Liver (tissue), 9 donors: ENCODE data around the gene MADD. TPM values are rescaled to one million over a fixed set of nuclear protein-coding genes. Genes with fewer than 3 reads are reported as not detected.

Source experiments
- DNase-seq: peaks from one replicate; pipeline ENCODE4 v3.0.0-alpha.2; 2017; ENCODE audit warnings: low spot score
- H3K27ac ChIP-seq, 2 donors: one replicate each; pipeline ENCODE4 v1.7.0; 2013; ENCODE audit warnings: inconsistent platforms in 2 of 2, low read length in 2 of 2, control low read depth in 1 of 2, low read depth in 1 of 2, mild to moderate bottlenecking in 1 of 2
- H3K27me3 ChIP-seq, 4 donors: one replicate each; pipeline versions ENCODE4 v1.6.1 to v1.7.0; 2013; ENCODE audit warnings: low read length in 3 of 4, inconsistent platforms in 1 of 4, mild to moderate bottlenecking in 1 of 4, moderate library complexity in 1 of 4; ENCODE audit not compliant: control insufficient read depth in 4 of 4, insufficient read depth in 4 of 4
- H3K36me3 ChIP-seq, 4 donors: one replicate each; pipeline versions ENCODE4 v1.6.1 to v1.7.0; 2013; ENCODE audit warnings: low read length in 3 of 4, mild to moderate bottlenecking in 3 of 4, low read depth in 1 of 4, moderate library complexity in 1 of 4; ENCODE audit not compliant: control insufficient read depth in 4 of 4, insufficient read depth in 3 of 4
- H3K4me1 ChIP-seq, 4 donors: one replicate each; pipeline versions ENCODE4 v1.6.1 to v1.7.0; 2013; ENCODE audit warnings: low read length in 3 of 4, mild to moderate bottlenecking in 3 of 4, moderate library complexity in 1 of 4; ENCODE audit not compliant: control insufficient read depth in 4 of 4, insufficient read depth in 4 of 4
- H3K4me3 ChIP-seq, 3 donors: one replicate each; pipeline versions ENCODE4 v1.6.1 to v1.7.0; 2013; ENCODE audit warnings: low read length in 3 of 3, control low read depth in 1 of 3, low read depth in 1 of 3, mild to moderate bottlenecking in 1 of 3
- H3K9ac ChIP-seq, 2 donors: one replicate each; pipeline ENCODE4 v1.7.0; 2013; ENCODE audit warnings: low read length in 2 of 2, mild to moderate bottlenecking in 2 of 2, moderate library complexity in 2 of 2, control low read depth in 1 of 2, low read depth in 1 of 2
- H3K9me3 ChIP-seq, 4 donors: one replicate each; pipeline versions ENCODE4 v1.6.1 to v1.7.0; 2013; ENCODE audit warnings: low read length in 3 of 4; ENCODE audit not compliant: control insufficient read depth in 4 of 4
- ATF3 ChIP-seq: IDR thresholded peaks from 2 replicates; pipeline ENCODE4 v1.6.1; 2016; ENCODE audit warnings: antibody characterized with exemption
- CTCF ChIP-seq: fragments of 150-350 bp; IDR thresholded peaks from 2 replicates; pipeline ENCODE4 v1.5.1; 2017; ENCODE audit warnings: improper control_type of control experiment, low read depth, low read length; ENCODE audit not compliant: missing input control
- EGR1 ChIP-seq, 2 donors: IDR thresholded peaks; 2 replicates each; pipeline ENCODE4 v1.6.1; 2016 to 2018; ENCODE audit warnings: antibody characterized with exemption in 2 of 2, low read depth in 2 of 2
- FOXA1 ChIP-seq: IDR thresholded peaks from 2 replicates; pipeline ENCODE4 v1.6.1; 2016; ENCODE audit warnings: antibody characterized with exemption
- FOXA2 ChIP-seq: IDR thresholded peaks from 2 replicates; pipeline ENCODE4 v1.6.1; 2016; ENCODE audit warnings: antibody characterized with exemption
- JUND ChIP-seq, 2 donors: IDR thresholded peaks; 2 replicates each; pipeline ENCODE4 v1.6.1; 2016; ENCODE audit warnings: antibody characterized with exemption in 2 of 2
- MAX ChIP-seq: IDR thresholded peaks from 2 replicates; pipeline ENCODE4 v1.6.1; 2016; ENCODE audit warnings: antibody characterized with exemption
- NR2F2 ChIP-seq: IDR thresholded peaks from 2 replicates; pipeline ENCODE4 v1.6.1; 2016; ENCODE audit warnings: antibody characterized with exemption
- RAD21 ChIP-seq, 2 donors: IDR thresholded peaks; 2 replicates each; pipeline ENCODE4 v1.6.1; 2016; ENCODE audit warnings: antibody characterized with exemption in 2 of 2, mild to moderate bottlenecking in 2 of 2
- REST ChIP-seq: IDR thresholded peaks from 2 replicates; pipeline ENCODE4 v1.6.1; 2016; ENCODE audit warnings: antibody characterized with exemption, mild to moderate bottlenecking
- RXRA ChIP-seq, 2 donors: IDR thresholded peaks; 2 replicates each; pipeline ENCODE4 v1.6.1; 2017 to 2018; ENCODE audit warnings: antibody characterized with exemption in 2 of 2, mild to moderate bottlenecking in 1 of 2
- SP1 ChIP-seq: IDR thresholded peaks from 2 replicates; pipeline ENCODE4 v1.6.1; 2018; ENCODE audit warnings: antibody characterized with exemption, mild to moderate bottlenecking
- TAF1 ChIP-seq: conservative IDR thresholded peaks from 2 replicates; pipeline ENCODE4 v1.6.1; 2016; ENCODE audit warnings: antibody characterized with exemption, mild to moderate bottlenecking
- ZBTB33 ChIP-seq: IDR thresholded peaks from 2 replicates; pipeline ENCODE4 v1.6.1; 2016; ENCODE audit warnings: antibody characterized with exemption
- WGBS: extraction: QIAGEN DNeasy Blood & Tissue Kit; methylation state at CpG from one replicate; pipeline ENCODE4 v1.1.7; 2013; 5-methylcytosine and 5-hydroxymethylcytosine counted together
- polyA plus RNA-seq, 2 donors: library from polyadenylated mRNA; stranded (reverse) in 1 of 2; unstranded in 1 of 2; fragments of 200-250 nt in 1 of 2; fragments of >200 nt in 1 of 2; fragmentation: Nextera tagmentation in 1 of 2; extraction: Ambion mirVana in 1 of 2; gene quantifications; one replicate each; pipeline versions ENCODE4 v1.2.1 to v1.2.3, GENCODE V29; 2013 to 2015
- total RNA-seq, 2 donors: library from RNA; depleted of rRNA; stranded (reverse); fragments of >200 nt; gene quantifications; one replicate each; pipeline ENCODE4 v1.2.3, GENCODE V29; 2014
- donor health status: healthy.
- donor health status: healthy.
- donor health status: healthy.
- donor health status: healthy.
- donor health status: healthy.

MADD gene
- total and polyA plus RNA-seq, 4 donors = 9.9 to 20.5 (median 11.1) TPM

GRCh38 chr11:47327949-47328348 lies 58.0 kb downstream of the MADD start:
- H3K9ac ChIP-seq = no peak overlapping the region

GRCh38 chr11:47328449-47329390 lies 58.8 kb downstream of the MADD start:
- Histone ChIP-seq H3K27ac (no peak overlapping the region), H3K9ac (no peak overlapping the region), H3K4me3 (no peak overlapping the region), H3K27me3 (no peaks in the 10 kb centered on the region), H3K4me1 (no peaks in the 10 kb centered on the region), H3K36me3 (peaks cover 16 to 51% (median 20%) of the 10 kb centered on the region in 4 donors), H3K9me3 (no peaks in the 10 kb centered on the region)
- DNase-seq = peak; percentile 30
- 89% methylated on average over 29 of the region's 29 CpGs for WGBS
- TF ChIP-seq EGR1 (IDR thresholded peaks at IDR 0.05; ENCODE audit: low read depth in 2 of 2) = no peak
- no peak for TF ChIP-seq JUND (IDR thresholded peaks at IDR 0.05)
- no peak for TF ChIP-seq NR2F2
- TF ChIP-seq FOXA1 = no peak
- no peak for TF ChIP-seq ZBTB33
- no peak for TF ChIP-seq FOXA2
- no peak for TF ChIP-seq CTCF
- no peak for TF ChIP-seq SP1
- no peak for TF ChIP-seq ATF3
- no peak for TF ChIP-seq RAD21 (IDR thresholded peaks at IDR 0.05)
- no peak for TF ChIP-seq MAX
- no peak for TF ChIP-seq TAF1

More at GRCh38 chr11:47327949-47328348, 58.0 kb downstream of the MADD start:
- DNase-seq = peak; percentile 30
- Histone ChIP-seq H3K27ac (no peak overlapping the region), H3K27me3 (no peaks in the 10 kb centered on the region), H3K9me3 (no peaks in the 10 kb centered on the region), H3K4me3 (no peak overlapping the region), H3K36me3 (peaks cover 16 to 51% (median 20%) of the 10 kb centered on the region in 4 donors), H3K4me1 (no peaks in the 10 kb centered on the region)
- WGBS = 95% methylated on average over 5 of the region's 5 CpGs
- no peak for TF ChIP-seq EGR1 (IDR thresholded peaks at IDR 0.05; ENCODE audit: low read depth in 2 of 2)
- no peak for TF ChIP-seq RXRA (IDR thresholded peaks at IDR 0.05)
- TF ChIP-seq REST = no peak
- TF ChIP-seq ZBTB33 = no peak
- no peak for TF ChIP-seq SP1
